Stimulated activated CD4-positive, alpha-beta T cell treated with anti-CD3 and anti-CD28 coated beads, TNF-alpha, amount 100 ng/mL, for 24 hours (primary cell): ENCODE data around the gene STAM2.
"Not testable (repeated sequence)": the region's sequence is repeated elsewhere in the genome, so short reads cannot be mapped to it uniquely, and the experiment has no call there.

Experiments
- DNase-seq, 3 experiments: peaks; one replicate each; pipeline ENCODE4 v3.0.0-alpha.2; 2020; ENCODE audit warnings: low read depth in 3 of 3

STAM2 gene

DNA sequence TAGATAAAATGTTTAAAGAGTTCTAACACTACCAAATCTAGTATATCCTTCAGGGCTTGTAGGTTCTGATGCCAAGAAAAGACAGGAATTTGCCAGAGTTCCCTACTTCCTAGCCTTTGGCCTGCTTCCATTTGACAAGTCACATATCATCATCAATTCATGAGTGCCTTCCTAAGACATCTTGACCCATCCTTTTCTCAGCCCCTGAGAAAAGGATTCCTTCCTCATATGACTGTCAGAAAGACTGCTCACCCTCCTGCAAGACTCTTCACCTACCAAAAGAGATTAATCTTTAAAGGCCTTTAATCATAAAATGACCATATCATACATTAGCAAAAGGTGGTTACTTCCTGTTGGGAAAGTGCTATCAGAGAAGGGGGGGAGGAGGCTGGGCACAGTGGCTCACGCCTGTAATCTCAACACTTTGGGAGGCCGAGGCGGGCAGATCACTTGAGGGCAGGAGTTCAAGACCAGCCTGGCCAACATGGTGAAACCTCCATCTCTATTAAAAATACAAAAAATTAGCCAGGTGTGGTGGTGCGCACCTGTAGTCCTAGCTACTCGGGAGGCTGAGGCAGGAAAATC lies 3.3 kb downstream of the STAM2 start:
- DNase-seq = not testable (repeated sequence)

DNA sequence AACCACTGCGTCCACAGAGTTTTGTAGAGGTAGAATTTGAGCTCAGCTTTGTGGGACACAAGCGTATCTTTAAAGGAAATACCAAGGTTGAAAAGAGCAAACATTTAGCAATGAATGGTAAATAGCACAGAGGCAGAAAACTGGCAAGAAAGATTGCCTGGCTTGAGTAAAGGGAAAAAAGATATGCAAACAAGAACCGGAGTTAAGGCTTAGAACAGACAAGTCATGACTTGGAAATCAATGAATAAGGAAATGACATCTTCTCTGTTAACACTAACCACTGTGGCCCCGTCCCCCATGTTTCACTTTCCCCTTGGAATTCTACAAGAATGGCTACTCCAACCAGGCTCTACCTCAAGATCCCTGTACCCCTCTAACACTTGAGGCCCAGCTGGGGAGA lies 3.8 kb downstream of the STAM2 start:
- DNase-seq = no peak

DNA sequence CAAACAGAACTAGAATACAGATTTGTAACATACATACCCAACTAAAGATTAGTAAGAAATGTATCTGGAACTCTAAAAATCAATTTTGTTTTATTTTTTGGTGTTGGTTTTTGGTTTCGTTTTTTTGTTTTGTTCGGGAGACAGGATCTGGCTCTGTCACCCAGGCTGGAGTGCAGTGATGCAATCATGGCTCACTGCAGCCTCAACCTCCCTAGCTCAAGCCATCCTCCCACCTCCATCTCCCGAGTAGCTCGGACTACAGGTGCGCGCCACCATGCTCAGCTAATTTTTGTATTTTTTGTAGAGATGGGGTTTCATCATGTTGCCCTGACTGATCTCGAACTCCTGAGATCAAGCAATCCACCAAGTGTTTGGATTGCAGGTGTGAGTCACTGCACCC lies 6.4 kb downstream of the STAM2 start:
- not testable (repeated sequence) for DNase-seq

DNA sequence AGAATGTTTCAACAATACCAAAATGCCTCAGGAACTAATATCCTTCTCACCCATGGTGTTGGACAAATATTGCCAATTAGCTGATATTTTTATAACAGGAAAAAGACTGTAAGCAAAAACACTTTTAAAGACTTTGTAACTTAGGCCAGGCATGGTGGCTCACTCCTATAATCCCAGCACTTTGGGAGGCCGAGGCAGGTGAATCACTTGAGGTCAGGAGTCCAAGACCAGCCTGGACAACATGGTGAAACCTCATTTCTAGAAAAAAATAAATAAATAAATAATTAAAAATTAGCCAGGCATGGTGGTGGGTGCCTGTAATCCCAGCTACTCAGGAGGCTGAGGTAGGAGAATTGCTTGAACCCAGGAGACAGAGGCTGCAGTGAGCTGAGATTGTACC lies 8.1 kb downstream of the STAM2 start:
- not testable (repeated sequence) for DNase-seq

- no peak for DNase-seq
These were observed 8.5 kb downstream of the STAM2 start for GRCh38 chr2:152167065-152167464.

GRCh38 chr2:152166633-152167032 lies 8.9 kb downstream of the STAM2 start:
- no peak for DNase-seq

DNA sequence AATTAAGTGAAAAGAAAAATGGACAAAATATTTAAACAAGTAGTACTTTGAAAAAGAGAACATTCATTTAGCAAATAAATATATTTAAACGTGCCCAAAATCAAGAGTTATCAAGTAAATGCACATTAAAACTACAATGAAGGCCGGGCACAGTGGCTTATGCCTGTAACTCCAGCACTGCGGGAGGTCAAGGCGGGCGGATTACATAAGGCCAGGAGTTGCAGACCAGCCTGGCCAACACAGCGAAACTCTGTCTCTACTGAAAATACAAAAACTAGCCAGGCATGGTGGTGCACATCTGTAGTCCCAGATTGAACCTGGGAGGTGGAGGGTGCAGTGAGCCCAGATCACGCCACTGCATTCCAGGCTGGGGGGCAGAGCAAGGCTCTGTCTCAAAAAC lies 9.8 kb downstream of the STAM2 start:
- no peak for DNase-seq

GRCh38 chr2:152165306-152165705 lies 10.3 kb downstream of the STAM2 start:
- no peak for DNase-seq

GRCh38 chr2:152163669-152164068 lies 11.9 kb downstream of the STAM2 start:
- DNase-seq = not testable (repeated sequence)

DNA sequence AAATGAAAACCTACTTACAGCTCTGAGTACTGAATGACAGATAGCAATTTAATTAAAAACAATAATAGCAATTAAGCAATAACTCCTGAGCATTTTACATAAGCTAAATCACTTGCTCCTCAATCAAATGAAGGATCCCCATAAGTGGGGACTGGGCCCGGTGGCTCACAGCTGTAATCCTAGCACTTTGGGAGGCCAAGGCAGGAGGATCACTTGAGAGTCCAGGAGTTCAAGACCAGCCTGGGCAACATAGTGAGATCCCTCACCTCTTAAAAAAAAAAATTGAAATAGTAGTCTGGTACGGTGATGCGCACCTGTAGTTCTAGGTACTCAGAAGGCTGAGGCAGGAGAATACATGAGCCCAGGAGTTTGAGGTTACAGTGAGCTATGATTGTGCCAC lies 13.4 kb downstream of the STAM2 start:
- no peak for DNase-seq

DNA sequence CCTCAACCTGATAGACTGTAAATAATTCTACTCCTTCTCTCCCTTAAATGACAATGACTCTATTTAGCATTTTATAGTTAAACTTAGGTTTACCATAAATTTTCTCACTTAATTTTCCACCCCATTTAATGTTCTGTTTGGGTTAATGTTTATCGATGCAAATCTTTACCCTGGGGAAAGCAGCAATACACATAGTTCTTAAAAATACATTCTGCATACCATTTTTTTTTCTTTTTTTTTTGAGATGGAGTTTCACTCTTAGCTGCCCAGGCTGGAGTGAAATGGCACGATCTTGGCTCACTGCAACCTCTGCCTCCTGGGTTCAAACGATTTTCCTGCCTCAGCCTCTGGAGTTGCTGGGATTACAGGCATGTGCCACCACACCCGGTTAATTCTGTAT lies 14.0 kb downstream of the STAM2 start:
- no peak for DNase-seq

GRCh38 chr2:152160378-152160777 lies 15.2 kb downstream of the STAM2 start:
- DNase-seq = not testable (repeated sequence)

DNA sequence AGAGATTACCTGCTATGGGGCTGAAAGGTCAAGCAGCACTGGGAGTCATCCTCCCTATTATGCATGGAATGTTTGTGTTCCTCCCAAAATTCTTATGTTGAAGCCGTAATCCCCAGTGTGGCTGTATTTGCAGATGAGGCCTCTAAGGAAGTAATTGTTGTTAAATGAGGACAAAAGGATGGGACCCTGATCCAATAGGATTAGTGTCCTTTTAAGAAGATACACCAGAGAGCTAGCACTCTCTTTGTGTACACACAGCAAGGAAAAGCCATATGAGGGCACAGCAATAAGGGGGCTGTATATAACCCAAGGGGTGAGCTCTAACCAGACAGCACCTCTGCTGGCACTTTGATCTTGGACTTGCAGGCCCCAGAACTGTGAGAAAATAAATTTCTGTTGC lies 18.3 kb downstream of the STAM2 start:
- no peak for DNase-seq

- DNase-seq = no peak
These were observed 20.4 kb downstream of the STAM2 start for GRCh38 chr2:152155209-152155608.

DNA sequence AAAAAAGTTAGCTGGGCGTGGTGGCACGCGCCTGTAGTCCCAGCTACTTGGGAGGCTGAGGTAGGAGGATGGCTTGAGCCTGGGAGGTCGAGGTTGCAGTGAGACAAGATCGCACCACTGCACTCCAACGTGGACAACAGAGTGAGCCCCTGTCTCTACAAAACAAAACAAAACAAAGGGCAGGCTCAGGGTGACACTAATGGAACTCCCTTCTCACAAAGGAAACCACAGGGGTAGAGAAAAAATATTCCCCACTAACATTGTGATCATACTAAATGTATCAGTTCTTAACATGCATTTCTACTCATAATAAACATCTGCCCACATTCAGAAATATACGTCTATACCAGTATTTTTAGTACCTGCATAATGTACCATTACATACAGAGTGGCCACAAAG lies 21.1 kb downstream of the STAM2 start:
- DNase-seq = no peak

DNA sequence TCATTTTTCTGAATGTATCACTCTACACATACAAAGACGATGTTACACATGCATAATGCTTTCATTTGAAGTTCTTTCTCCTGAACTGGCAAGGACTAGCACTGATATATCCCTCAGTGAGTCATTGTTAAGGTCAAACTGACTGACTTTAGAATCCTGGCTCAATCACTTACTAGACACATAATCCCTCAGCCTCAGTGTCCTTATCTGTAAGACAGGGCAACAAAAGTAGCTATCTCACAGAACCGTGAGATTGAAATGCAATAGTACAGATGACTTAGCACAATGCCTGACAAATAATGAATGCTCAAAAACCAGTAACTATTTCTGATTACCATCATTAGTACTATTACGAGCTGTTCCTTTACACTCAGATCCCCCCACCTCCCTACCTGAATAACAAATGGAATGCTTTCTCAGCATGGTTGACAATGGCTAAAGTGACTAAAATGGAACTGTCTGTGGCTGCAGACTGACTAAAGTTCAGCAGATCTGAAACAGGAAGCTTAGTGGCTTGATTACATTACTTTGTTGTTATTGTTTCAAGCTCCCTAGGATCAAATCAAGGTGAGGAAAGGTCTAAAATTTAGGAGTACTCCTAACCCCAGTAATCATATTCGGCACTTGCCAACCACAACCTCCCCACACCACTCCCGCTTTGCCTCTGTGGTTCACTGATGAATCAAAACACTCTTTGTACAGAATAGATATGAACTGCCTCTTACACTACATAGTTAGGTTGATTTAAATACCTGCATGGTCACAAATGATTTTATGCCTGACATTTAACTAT lies 40.9 kb downstream of the STAM2 start:
- peak in 1 of 3 experiments; percentile 28 for DNase-seq

- no peak for DNase-seq
These were observed 43.3 kb downstream of the STAM2 start for GRCh38 chr2:152132306-152132705.

- DNase-seq = no peak
These were observed 47.9 kb downstream of the STAM2 start for GRCh38 chr2:152127628-152128027.

- no peak for DNase-seq
These were observed 48.9 kb downstream of the STAM2 start for GRCh38 chr2:152126664-152127063.

- DNase-seq = no peak
These were observed 53.4 kb downstream of the STAM2 start for GRCh38 chr2:152122161-152122560.

DNA sequence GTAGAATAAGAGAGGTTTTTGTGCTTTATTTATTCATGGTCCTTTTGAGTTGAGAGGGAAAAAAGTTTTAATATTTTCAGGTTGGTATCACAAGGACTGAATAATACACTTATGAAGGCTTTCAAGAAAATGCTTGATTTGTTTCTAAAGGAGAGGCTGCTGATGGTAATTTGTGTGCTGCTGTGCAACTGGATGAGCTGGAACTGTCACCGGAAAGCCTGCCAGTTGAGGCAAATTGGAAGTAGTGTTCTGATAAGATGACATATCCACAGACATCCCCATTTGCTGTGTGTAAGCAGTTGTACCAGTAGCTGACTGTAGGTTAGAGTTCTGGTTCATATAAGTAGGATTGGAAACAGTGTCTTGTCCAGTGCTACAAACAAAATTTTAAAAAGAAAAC lies 55.1 kb downstream of the STAM2 start:
- no peak for DNase-seq

DNA sequence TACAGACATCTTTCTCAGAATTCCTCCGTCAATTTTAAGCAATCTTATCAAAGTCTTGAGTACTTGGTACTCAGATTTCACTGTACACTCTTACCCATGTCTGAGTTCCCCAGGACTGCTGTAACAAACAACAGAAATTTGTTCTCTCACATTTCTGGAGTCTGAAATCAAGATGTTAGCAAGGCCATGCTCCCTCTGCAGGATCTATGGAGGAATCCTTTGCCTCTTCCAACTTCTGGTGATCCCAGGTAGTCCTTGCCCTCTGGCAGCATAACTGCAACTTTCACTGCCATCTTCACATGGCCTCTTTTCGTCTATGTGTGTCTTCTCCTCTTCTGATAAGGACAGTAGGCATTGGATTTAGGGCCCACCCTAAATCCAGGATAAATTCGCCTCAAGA lies 59.6 kb downstream of the STAM2 start:
- no peak for DNase-seq

GRCh38 chr2:152114366-152114765 lies 61.2 kb downstream of the STAM2 start:
- DNase-seq = no peak

DNA sequence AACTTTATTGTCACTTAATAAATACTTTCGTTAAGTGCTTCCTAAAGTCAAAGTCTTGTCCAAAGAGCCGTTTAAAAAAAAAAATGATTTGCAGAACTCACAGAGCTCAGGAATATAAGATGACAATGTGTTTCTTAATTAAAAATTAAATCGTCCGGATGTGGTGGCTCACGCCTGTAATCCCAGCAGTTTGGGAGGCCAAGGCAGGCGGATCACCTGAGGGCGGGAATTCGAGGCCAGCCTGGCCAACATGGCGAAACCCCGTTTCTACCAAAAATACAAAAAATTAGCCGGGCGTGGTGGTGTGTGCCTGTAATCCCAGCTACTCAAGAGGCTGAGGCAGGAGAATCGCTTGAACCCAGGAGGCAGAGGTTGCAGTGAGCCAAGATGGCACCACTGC lies 68.4 kb downstream of the STAM2 start:
- not testable (repeated sequence) for DNase-seq
